Measurements from ENCODE around the gene CNTNAP2.

CNTNAP2 gene

GRCh38 chr7:147170341-147171012 lies 1053.9 kb downstream of the CNTNAP2 start:
- no peak for DNase-seq

- no peak for DNase-seq
Measured at GRCh38 chr7:147171013-147171391, 1054.4 kb downstream of the CNTNAP2 start.

- DNase-seq, result no peak
Measured at GRCh38 chr7:147173883-147174282, 1057.3 kb downstream of the CNTNAP2 start.

- DNase-seq, result no peak
Measured at GRCh38 chr7:147182874-147183273, 1066.3 kb downstream of the CNTNAP2 start.

- DNase-seq, result no peak
Measured at GRCh38 chr7:147183276-147183675, 1066.7 kb downstream of the CNTNAP2 start.

GRCh38 chr7:147188467-147188866 lies 1071.9 kb downstream of the CNTNAP2 start:
- DNase-seq, result no peak

- DNase-seq, result no peak
Measured at GRCh38 chr7:147193476-147193875, 1076.9 kb downstream of the CNTNAP2 start.

- no peak for DNase-seq
Measured at GRCh38 chr7:147196481-147196880, 1079.9 kb downstream of the CNTNAP2 start.

- DNase-seq, result no peak
Measured at GRCh38 chr7:147197006-147197405, 1080.4 kb downstream of the CNTNAP2 start.

- no peak for DNase-seq
Measured at GRCh38 chr7:147199868-147200267, 1083.3 kb downstream of the CNTNAP2 start.

GRCh38 chr7:147207988-147208387 lies 1091.4 kb downstream of the CNTNAP2 start:
- no peak for DNase-seq

- no peak for DNase-seq
Measured at GRCh38 chr7:147231275-147231674, 1114.7 kb downstream of the CNTNAP2 start.

GRCh38 chr7:147235645-147236382 lies 1119.2 kb downstream of the CNTNAP2 start:
- no peak for DNase-seq

GRCh38 chr7:147240468-147240867 lies 1123.9 kb downstream of the CNTNAP2 start:
- peak; percentile 49 to 89 for DNase-seq

- DNase-seq, result peak; percentile 53 to 54
Measured at GRCh38 chr7:147245274-147245673, 1128.7 kb downstream of the CNTNAP2 start.

- peak in 1 of 2 experiments; percentile 28 for DNase-seq
Measured at GRCh38 chr7:147249956-147250355, 1133.4 kb downstream of the CNTNAP2 start.

GRCh38 chr7:147251751-147252325 lies 1135.2 kb downstream of the CNTNAP2 start:
- no peak for DNase-seq

GRCh38 chr7:147261693-147262092 lies 1145.1 kb downstream of the CNTNAP2 start:
- DNase-seq, result no peak

- no peak for DNase-seq
Measured at GRCh38 chr7:147265528-147265927, 1148.9 kb downstream of the CNTNAP2 start.

- DNase-seq, result no peak
Measured at GRCh38 chr7:147276106-147276505, 1159.5 kb downstream of the CNTNAP2 start.

- peak; percentile 23 to 80 for DNase-seq
Measured at GRCh38 chr7:147276783-147277370, 1160.3 kb downstream of the CNTNAP2 start.

GRCh38 chr7:147279514-147279913 lies 1162.9 kb downstream of the CNTNAP2 start:
- DNase-seq, result peak; percentile 34 to 82

- peak; percentile 65 to 90 for DNase-seq
Measured at GRCh38 chr7:147279964-147280374, 1163.4 kb downstream of the CNTNAP2 start.

GRCh38 chr7:147282204-147282603 lies 1165.6 kb downstream of the CNTNAP2 start:
- DNase-seq, result no peak
